A673 (cell line): ENCODE data around the gene HTRA2. TPM values are rescaled to one million over a fixed set of nuclear protein-coding genes. Genes with fewer than 3 reads are reported as not detected.
"Not testable (repeated sequence)": the region's sequence is repeated elsewhere in the genome, so short reads cannot be mapped to it uniquely, and the experiment has no call there.

ENCODE experiments used
- BruUV-seq: library from RNA; stranded (reverse); fragments of 400-500 nt; replicated peaks from 2 replicates; lab custom pipeline; 2021; lab: Mats Ljungman, UMichigan
- CTCF ChIA-PET: fragments of 300-600 bp; sonication (Branson Sonifier 250); formaldehyde crosslinking; loops from one replicate; lab custom pipeline; 2022; ENCODE audit warnings: antibody characterized with exemption; lab: Charles Lee
- POLR2A ChIA-PET: fragments of 300-600 bp; sonication (Branson Sonifier 250); formaldehyde crosslinking; loops from one replicate; lab custom pipeline; 2022; ENCODE audit warnings: antibody characterized with exemption; ENCODE audit not compliant: low non-redundant PET; lab: Charles Lee
- DNase-seq: peaks from one replicate; pipeline ENCODE4 v3.0.0-alpha.2; 2015; ENCODE audit warnings: low spot score
- H3K27ac ChIP-seq: fragments of 200-600 bp; sonication (generic); 2 replicates; pipeline ENCODE4 v1.5.1; 2016; ENCODE audit warnings: mixed run types, low read depth, mild to moderate bottlenecking, mixed read lengths, antibody characterized with exemption, low read length; ENCODE audit not compliant: poor library complexity, severe bottlenecking
- H3K27me3 ChIP-seq: fragments of 200-600 bp; sonication (generic); replicated peaks from 2 replicates; pipeline ENCODE4 v1.6.1; 2017; ENCODE audit warnings: mixed run types, low read depth, mild to moderate bottlenecking, mixed read lengths, antibody characterized with exemption, low read length; ENCODE audit not compliant: insufficient read depth, poor library complexity
- H3K36me3 ChIP-seq: fragments of 200-600 bp; sonication (generic); 2 replicates; pipeline ENCODE4 v1.6.1; 2016; ENCODE audit warnings: mixed run types, mild to moderate bottlenecking, mixed read lengths, antibody characterized with exemption, low read length; ENCODE audit not compliant: insufficient read depth, poor library complexity, severe bottlenecking
- H3K4me1 ChIP-seq: fragments of 200-600 bp; sonication (generic); 2 replicates; pipeline ENCODE4 v1.6.1; 2017; ENCODE audit warnings: mixed run types, mild to moderate bottlenecking, mixed read lengths, antibody characterized with exemption, low read length; ENCODE audit not compliant: insufficient read depth, poor library complexity, severe bottlenecking
- H3K4me3 ChIP-seq: fragments of 200-600 bp; sonication (generic); 2 replicates; pipeline ENCODE4 v1.5.1; 2016; ENCODE audit warnings: low read depth, mixed run types, mild to moderate bottlenecking, mixed read lengths, low read length; ENCODE audit not compliant: poor library complexity, severe bottlenecking
- H3K9me3 ChIP-seq: fragments of 200-600 bp; sonication (generic); 2 replicates; pipeline ENCODE4 v1.6.1; 2016; ENCODE audit warnings: mixed run types, low read depth, mild to moderate bottlenecking, mixed read lengths, antibody characterized with exemption, low read length; ENCODE audit not compliant: poor library complexity, severe bottlenecking
- CTCF ChIP-seq: fragments of 300-800, 200-600 bp; sonication (generic); conservative IDR thresholded peaks from 2 replicates; pipeline ENCODE4 v1.5.1; 2017; ENCODE audit warnings: low read depth, mild to moderate bottlenecking, antibody characterized with exemption, low read length, moderate library complexity, mixed read lengths
- EZH2 ChIP-seq: fragments of 200-600 bp; sonication (generic); IDR thresholded peaks from 2 replicates; pipeline ENCODE4 v1.6.1; 2017; ENCODE audit warnings: borderline replicate concordance, low read depth, mild to moderate bottlenecking, mixed read lengths, antibody characterized with exemption, low read length; ENCODE audit not compliant: poor library complexity, severe bottlenecking
- intact Hi-C: fragments of 100-400 bp; cut with micrococcal nuclease; formaldehyde crosslinking; loops from one replicate; pipeline ENCODE4 v1.10.0; 2022; ENCODE audit not compliant: unreplicated experiment
- total RNA-seq: library from RNA; stranded (reverse); gene quantifications from 2 replicates; pipeline ENCODE4 v1.2.3, GENCODE V29; 2021

HTRA2 gene
- total RNA-seq, 1 experiment from 2014 or later: 35.1 TPM

DNA sequence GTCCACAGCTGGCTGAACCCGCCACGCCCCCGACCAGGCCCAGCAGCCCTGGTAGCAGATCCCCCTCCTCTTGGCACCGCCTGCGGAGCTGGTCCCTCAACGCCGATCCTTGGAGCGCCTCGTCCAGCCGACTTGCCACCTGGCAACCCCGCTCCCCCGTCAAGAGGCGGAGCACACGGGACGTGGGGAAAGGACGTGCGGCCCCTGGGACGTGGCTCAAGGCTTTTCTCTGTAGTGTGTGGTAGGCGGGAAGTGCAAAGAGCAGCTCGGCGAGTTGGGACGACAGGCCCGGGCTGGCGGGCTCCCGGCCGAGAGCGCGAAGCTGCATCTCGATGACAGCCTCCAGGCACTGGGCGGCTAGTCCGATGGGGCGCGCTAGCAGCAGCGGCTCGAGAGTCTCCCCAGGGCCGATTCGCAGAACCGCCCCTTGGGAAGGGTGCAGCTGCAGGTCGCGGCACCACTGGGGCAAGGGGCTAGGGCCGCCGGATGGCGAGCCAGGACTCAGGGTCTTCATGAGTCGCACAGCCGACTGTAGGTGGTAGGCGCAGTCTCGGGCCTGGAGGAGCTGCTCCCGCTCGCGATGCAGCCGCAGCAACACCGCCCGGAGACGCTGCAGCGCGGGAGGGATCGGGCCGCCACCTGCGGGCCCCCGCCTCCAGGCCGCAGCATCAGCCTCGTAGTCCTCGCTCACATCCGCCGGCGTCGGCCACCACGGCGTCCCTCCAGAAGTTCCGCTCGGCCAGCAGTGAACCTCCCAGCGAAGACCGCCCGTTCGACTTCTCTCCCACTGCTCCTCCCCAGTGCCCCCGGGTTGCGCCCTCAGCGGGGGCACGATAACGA lies 47.6 kb upstream of the HTRA2 start:
- peaks cover 15% of the 10 kb centered on the region for H3K36me3 ChIP-seq
- H3K9me3 ChIP-seq: no peaks in the 10 kb centered on the region
- POLR2A ChIA-PET: interaction anchor here (1.0 kb wide), 1 partner anchor 25 kb away, joined by 4 read pairs; no protein-coding TSS in a partner anchor
- intact Hi-C loops: loop anchor here (2.0 kb wide), 1 partner anchor 47 kb away; the partner anchor contains the start of genes AUP1 and HTRA2
- peak overlapping the region; percentile 84 for H3K4me3 ChIP-seq
- CTCF ChIA-PET: interaction anchor here (0.8 to 1.2 kb wide), 4 partner anchors 10 to 50 kb away, joined by 4 to 5 read pairs (median 5); partner anchors contain the start of genes INO80B and MRPL53
- DNase-seq: no peak
- no peaks in the 10 kb centered on the region for H3K27me3 ChIP-seq
- TF ChIP-seq EZH2: no peak
- TF ChIP-seq CTCF: no peak
- H3K27ac ChIP-seq: peak overlapping the region; percentile 84
- H3K4me1 ChIP-seq: peaks cover 18% of the 10 kb centered on the region
- TSS peak; percentile 37 for BruUV-seq

- ChIA-PET CTCF (interaction anchor here (0.6 to 1.2 kb wide), 7 partner anchors 10 to 305 kb away, joined by 3 to 5 read pairs (median 4); partner anchors contain the start of genes INO80B, MOB1A, MRPL53 and PCGF1), POLR2A (interaction anchor here (0.5 to 1.0 kb wide), 2 partner anchors 24 to 290 kb away, joined by 3 to 4 read pairs; no protein-coding TSS in a partner anchor)
- Histone ChIP-seq H3K9me3 (no peaks in the 10 kb centered on the region), H3K4me3 (peak within 1 kb of the TSS; percentile 84), H3K4me1 (peaks cover 18% of the 10 kb centered on the region), H3K27me3 (no peaks in the 10 kb centered on the region), H3K36me3 (peaks cover 12% of the 10 kb centered on the region), H3K27ac (peak within 1 kb of the TSS; percentile 84)
- DNase-seq: peak; percentile 97
- intact Hi-C loops: loop anchor here (1.0 to 2.0 kb wide), 4 partner anchors 28 to 104 kb away; partner anchors contain the start of genes AUP1, HTRA2 and INO80B
- TSS peak; percentile 87 for BruUV-seq
- TF ChIP-seq CTCF: peak; percentile 97
- no peak for TF ChIP-seq EZH2
Observed at GRCh38 chr2:74482801-74483674, 46.7 kb upstream of the HTRA2 start, which contains the start of the genes CCDC142 and TTC31. Gene CCDC142 (minus strand): TSS chr2:74482998. CDS start chr2:74482837, 161 bp downstream. Gene TTC31 (plus strand): TSS chr2:74483081. CDS start chr2:74483096, 15 bp downstream.

- POLR2A ChIA-PET, H3K9me3 ChIP-seq, H3K27ac ChIP-seq, BruUV-seq, DNase-seq, H3K27me3 ChIP-seq: not testable (repeated sequence)
- peak overlapping the region; percentile 84 for H3K4me3 ChIP-seq
- intact Hi-C loops: loop anchor here (1.0 to 2.0 kb wide), 4 partner anchors 28 to 104 kb away; partner anchors contain the start of genes AUP1, HTRA2 and INO80B
- CTCF ChIA-PET: interaction anchor here (0.5 to 1.2 kb wide), 3 partner anchors 24 to 38 kb away, joined by 3 to 5 read pairs (median 4); partner anchors contain the start of genes INO80B and PCGF1
- H3K4me1 ChIP-seq: peaks cover 18% of the 10 kb centered on the region
- peaks cover 12% of the 10 kb centered on the region for H3K36me3 ChIP-seq
Observed at GRCh38 chr2:74483675-74484164, 46.0 kb upstream of the HTRA2 start.
